HG02763 (cell line): Measurements from ENCODE around the gene TCAP.

Experiments
- ATAC-seq: cut with Tn5 transposase; IDR thresholded peaks from one replicate; pipeline ENCODE4 v1.9.1; 2021; ENCODE audit warnings: mild to moderate bottlenecking, moderate library complexity; ENCODE audit not compliant: unreplicated experiment

The TCAP gene

GRCh38 chr17:39648616-39649366 lies 16.4 kb upstream of the TCAP start:
- ATAC-seq: no peak

DNA sequence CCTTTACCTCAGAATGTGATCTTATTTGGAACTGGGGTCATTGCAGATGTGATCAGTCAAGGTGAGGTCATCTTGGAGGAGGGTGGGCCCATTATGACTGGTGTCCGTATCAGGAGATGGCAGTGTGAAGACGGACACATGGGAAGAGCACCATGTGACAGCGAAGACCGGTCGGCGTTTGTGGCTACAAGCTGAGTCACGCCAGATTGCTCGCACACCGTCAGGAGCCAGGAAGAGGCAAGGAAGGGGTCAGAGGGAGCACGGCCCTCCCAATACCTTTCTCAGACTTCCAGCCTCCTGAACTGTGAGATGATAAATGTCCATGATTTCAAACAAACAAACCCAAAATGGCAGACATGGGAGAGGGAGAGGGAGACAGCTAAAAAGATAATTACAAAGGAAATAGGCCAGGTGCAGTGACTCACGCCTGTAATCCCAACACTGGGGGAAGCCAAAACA lies 15.0 kb upstream of the TCAP start:
- ATAC-seq: no peak

- ATAC-seq: no peak
Measured at GRCh38 chr17:39651923-39652586, 13.1 kb upstream of the TCAP start.

- no peak for ATAC-seq
Measured at GRCh38 chr17:39652587-39653315, 12.4 kb upstream of the TCAP start.

DNA sequence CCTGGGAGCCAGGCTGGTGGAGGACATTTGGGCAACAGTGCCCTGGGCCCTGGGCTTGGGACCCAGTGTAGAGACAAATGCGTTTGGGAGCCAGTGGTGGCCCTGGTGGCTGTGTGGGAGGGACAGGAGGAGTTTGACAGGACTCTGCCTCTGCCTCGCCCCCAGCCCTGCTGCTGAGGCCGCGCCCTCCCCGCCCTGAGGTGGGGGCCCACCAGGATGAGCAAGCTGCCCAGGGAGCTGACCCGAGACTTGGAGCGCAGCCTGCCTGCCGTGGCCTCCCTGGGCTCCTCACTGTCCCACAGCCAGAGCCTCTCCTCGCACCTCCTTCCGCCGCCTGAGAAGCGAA lies 11.9 kb upstream of the TCAP start:
- ATAC-seq: no peak

- no peak for ATAC-seq
Measured at GRCh38 chr17:39653662-39654331, 11.4 kb upstream of the TCAP start.

- ATAC-seq: no peak
Measured at GRCh38 chr17:39655105-39655504, 10.0 kb upstream of the TCAP start.

DNA sequence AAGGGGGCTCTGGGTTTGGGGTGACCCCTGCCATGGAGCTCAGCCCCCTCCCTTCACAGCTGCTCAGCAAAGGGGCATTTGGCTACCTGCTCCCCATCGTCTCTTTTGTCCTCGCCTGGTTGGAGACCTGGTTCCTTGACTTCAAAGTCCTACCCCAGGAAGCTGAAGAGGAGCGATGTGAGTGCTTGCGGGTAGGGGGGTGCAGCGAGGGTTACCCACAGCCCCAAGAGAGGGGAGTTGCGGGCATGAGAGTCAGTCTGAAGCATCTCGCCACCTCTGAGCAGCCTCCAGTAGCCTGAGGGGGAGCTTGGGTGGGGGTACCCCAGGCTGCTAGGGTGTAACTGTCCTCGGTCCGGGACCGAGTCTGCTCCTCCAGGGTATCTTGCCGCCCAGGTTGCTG lies 6.8 kb upstream of the TCAP start:
- ATAC-seq: no peak

GRCh38 chr17:39658760-39659159 lies 6.4 kb upstream of the TCAP start:
- no peak for ATAC-seq

GRCh38 chr17:39659279-39660010 lies 5.7 kb upstream of the TCAP start:
- ATAC-seq: no peak

DNA sequence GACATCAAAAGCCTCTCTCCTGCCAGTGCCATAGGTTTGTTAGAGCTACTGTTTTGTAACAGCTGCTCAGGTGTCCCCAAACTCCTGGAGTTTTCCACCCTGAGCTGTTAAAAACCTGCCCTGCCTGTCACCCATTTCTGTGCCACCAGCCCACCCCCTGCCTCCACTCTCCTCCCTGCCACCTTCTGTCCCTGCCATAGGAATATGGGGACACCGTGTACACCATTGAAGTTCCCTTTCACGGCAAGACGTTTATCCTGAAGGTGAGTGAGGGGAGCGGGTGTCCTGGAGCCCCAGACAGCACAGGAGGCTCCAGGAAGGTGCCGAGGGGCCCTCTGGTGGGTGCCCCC lies 5.2 kb upstream of the TCAP start:
- no peak for ATAC-seq

DNA sequence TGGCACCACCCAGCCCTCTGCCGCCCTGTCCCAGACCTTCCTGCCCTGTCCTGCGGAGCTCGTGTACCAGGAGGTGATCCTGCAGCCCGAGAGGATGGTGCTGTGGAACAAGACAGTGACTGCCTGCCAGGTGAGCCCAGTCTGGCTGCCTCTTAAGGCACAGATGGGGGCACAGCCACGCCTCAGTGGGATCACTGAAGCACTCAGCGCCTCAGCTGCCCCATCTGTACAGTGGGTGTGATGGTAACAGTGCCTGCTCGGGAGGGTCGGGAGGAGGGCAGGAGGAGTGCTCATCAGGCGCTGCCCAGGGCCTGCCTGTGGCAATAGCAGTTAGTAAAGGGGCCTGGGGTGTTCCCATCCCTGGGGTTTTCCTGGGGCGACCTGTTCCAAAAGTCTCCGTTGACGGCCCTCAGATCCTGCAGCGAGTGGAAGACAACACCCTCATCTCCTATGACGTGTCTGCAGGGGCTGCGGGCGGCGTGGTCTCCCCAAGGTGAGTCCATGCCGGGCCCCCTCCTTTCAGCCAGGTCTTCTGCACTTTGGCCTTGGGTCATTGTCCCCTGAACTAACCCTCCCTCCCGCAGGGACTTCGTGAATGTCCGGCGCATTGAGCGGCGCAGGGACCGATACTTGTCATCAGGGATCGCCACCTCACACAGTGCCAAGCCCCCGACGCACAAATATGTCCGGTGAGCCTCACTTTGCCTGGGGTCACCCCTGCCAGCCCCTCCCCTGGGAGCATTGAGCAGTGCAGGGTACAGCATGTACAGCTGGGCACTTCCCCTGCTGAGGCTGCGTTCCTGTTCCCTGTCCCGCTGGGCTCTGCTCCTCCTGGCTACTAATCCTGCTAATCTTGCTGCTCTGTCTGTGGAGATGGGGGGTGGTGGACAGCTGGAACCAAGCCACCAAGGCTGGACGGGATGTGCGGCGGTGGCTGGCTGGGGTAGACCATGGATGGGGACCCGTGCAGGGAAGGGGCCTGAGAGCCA lies 4.5 kb upstream of the TCAP start:
- ATAC-seq: no peak

DNA sequence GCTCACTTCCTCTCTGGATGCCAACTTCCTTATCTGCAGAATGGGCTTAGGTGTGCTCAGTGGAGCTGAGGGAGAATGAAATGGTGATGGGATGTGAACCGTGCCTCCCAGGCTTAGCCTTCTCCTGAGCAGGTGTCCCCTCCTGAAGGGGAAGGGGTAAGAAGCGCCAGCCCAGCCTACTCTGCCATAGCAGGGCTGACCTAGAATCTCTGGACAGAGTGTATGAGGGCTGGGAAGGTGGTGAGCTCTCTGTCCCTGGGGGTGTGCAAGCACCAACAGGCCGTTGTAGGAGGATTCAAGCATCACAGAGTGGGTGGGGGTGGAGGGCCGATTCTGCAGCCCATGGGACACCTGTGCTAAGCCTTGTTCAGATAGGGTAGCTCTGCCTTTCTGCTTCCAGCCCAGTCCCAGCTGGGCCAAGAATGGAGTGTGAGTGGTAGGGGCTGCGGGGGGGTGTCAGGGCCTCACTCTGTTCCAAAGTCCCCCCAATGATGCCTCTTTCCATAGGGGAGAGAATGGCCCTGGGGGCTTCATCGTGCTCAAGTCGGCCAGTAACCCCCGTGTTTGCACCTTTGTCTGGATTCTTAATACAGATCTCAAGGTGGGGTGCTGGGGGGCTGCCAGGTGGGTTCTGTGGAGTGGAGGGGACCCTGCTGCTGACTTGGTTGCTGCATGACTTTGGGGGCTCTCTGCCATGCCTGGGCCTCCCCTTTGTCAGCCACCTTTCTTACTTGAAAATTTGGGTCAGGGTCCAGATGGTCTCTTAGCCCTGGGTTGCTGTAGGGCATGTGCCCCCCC lies 3.2 kb upstream of the TCAP start:
- no peak for ATAC-seq

GRCh38 chr17:39662551-39663339 lies 2.4 kb upstream of the TCAP start:
- no peak for ATAC-seq

- no peak for ATAC-seq
Measured at GRCh38 chr17:39663340-39663687, 1.8 kb upstream of the TCAP start.

DNA sequence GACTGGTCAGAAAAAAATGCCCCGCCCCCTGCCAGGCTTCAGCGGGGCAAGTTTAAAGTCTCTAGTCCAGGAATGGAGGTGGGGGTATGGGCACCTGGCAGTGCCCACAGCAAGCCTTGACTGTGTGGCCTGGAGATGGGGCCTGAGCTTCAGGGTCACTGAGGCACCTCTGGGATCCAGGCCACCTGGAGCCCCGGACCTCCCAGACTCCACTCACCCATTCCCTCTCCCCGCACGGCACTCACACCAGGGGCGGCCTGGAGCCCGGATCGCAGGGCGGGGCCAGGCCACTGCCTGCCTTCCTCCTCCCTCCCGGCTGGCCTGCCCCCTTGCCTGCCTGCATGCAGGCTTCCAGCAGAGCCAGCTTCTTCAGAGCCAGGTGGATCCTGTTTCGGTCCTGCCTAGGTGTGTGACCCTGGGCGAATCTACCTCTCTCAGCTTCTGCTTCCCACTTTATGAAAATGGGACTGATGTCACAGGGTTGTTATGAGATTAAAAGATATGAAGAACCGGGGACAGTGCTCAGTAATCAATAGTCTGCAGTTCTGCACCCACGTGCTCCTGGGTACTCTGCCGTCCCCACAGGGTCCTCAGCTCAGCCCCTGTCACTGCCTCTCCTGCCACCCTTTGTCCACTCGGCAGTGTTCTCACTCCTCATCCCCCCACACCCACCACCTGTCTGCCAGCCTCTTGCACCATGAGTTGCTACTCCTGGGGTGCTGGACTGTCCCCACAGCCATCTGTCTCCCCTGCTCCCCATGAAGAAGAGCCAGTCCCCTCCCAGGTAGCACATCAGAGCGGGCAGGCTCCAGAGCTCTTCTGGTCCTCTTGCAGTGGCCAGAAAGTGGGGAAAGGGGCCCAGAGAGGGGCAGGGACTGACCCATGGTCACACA lies 1.2 kb upstream of the TCAP start:
- ATAC-seq: no peak

DNA sequence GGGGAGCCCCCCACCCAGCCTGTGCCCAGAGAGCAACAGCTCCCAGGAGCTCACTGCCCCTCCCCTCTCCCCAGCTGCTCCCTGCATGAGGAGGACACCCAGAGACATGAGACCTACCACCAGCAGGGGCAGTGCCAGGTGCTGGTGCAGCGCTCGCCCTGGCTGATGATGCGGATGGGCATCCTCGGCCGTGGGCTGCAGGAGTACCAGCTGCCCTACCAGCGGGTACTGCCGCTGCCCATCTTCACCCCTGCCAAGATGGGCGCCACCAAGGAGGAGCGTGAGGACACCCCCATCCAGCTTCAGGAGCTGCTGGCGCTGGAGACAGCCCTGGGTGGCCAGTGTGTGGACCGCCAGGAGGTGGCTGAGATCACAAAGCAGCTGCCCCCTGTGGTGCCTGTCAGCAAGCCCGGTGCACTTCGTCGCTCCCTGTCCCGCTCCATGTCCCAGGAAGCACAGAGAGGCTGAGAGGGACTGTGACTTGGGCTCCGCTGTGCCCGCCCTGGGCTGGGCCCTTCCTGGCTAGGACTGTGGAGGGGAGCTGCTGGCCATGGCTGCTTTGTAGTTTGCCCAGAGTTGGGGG lies 584 bp downstream of the TCAP start:
- ATAC-seq: no peak
